SK-N-MC (cell line): ENCODE measurements around the gene MRPL19.

Source experiments
- EZH2 ChIP-seq: fragments of 200-600 bp; sonication (generic); IDR thresholded peaks from one replicate; pipeline ENCODE4 v1.6.1; 2017; ENCODE audit warnings: antibody characterized with exemption
- POLR2AphosphoS5 ChIP-seq: IDR thresholded peaks from 2 replicates; pipeline ENCODE4 v1.6.1; 2012; ENCODE audit warnings: mild to moderate bottlenecking, low read depth, low read length, borderline replicate concordance

GRCh38 chr2:75633620-75634019 lies 13.0 kb upstream of the MRPL19 start:
- TF ChIP-seq EZH2 = no peak
- TF ChIP-seq POLR2AphosphoS5 = no peak
